Tibial nerve (tissue), 3 donors: ENCODE data around the gene KSR2.

Source experiments
- POLR2A ChIP-seq, 2 donors: fragments of 450-650 bp; IDR thresholded peaks; one replicate each; pipeline ENCODE4 v1.6.1; 2017; ENCODE audit warnings: antibody characterized with exemption in 2 of 2, mild to moderate bottlenecking in 2 of 2, moderate library complexity in 2 of 2
- TF ChIP-seq, protein P1 (sequence below), 5 experiments: fragments of 200-600 bp in 3 of 5; fragments of 450-650 bp in 2 of 5; sonication (generic) in 3 of 5; IDR thresholded peaks; one replicate each; pipeline ENCODE4 v1.5.1; 2016 to 2019; ENCODE audit warnings: antibody characterized with exemption in 5 of 5, mild to moderate bottlenecking in 3 of 5, moderate library complexity in 2 of 5

DNA sequence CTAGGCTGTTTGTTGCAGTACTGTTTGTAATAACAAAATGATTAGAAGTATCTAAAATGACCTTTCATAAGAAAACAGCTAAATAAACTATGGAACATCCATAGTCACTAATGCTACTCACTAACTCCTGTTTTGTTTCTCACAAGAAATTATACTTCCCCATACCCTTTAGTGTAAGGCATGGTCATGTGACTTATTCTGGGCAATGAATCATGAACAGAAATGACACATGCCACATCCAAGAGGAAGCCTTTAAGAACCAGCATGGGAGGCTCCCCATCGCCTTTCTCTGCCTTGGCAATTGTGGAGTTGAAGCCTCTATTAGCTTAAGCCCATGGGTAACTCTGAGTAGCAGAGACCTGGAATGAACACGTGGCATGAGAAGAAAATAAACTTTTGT, 49.3 kb downstream of the KSR2 start:
- TF ChIP-seq, protein P1, sequence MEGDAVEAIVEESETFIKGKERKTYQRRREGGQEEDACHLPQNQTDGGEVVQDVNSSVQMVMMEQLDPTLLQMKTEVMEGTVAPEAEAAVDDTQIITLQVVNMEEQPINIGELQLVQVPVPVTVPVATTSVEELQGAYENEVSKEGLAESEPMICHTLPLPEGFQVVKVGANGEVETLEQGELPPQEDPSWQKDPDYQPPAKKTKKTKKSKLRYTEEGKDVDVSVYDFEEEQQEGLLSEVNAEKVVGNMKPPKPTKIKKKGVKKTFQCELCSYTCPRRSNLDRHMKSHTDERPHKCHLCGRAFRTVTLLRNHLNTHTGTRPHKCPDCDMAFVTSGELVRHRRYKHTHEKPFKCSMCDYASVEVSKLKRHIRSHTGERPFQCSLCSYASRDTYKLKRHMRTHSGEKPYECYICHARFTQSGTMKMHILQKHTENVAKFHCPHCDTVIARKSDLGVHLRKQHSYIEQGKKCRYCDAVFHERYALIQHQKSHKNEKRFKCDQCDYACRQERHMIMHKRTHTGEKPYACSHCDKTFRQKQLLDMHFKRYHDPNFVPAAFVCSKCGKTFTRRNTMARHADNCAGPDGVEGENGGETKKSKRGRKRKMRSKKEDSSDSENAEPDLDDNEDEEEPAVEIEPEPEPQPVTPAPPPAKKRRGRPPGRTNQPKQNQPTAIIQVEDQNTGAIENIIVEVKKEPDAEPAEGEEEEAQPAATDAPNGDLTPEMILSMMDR (IDR thresholded peaks at IDR 0.05): no peak
- TF ChIP-seq POLR2A (IDR thresholded peaks at IDR 0.05): no peak
